ENCODE measurements around the gene IL11. TPM values are rescaled to one million over a fixed set of nuclear protein-coding genes. Genes with fewer than 3 reads are reported as not detected.

The IL11 gene
- total and polyA plus RNA-seq, 2 of the 8 experiments (the other 6 are each of a cell fraction or from before 2014, with no cell fraction given) = 1.7 to 2.8 TPM

GRCh38 chr19:55369653-55370304 is 484 bp downstream of the IL11 start (continued):
- TF ChIP-seq PHF8 (conservative IDR thresholded peaks at IDR 0.05; ENCODE audit: low read depth, low read length) (0 out of 2 replicates have a peak, but pooled peaks have one; percentile 15), E2F6 (IDR thresholded peaks at IDR 0.05) (no peak), SUZ12 (IDR thresholded peaks at IDR 0.05; ENCODE audit: low read length) (no peak), EP300 (IDR thresholded peaks at IDR 0.05; ENCODE audit: borderline replicate concordance in 1 of 2, low read depth in 2 of 2, low read length in 2 of 2) (no peak), CTBP2 (IDR thresholded peaks at IDR 0.05; ENCODE audit: borderline replicate concordance, insufficient read depth, insufficient read length, low read length) (peak; percentile 72), SIN3A (conservative IDR thresholded peaks at IDR 0.05 in 1 of 2, IDR thresholded peaks at IDR 0.05 in 1 of 2; ENCODE audit: low read depth in 1 of 2, low read length in 2 of 2) (peak in 1 of 2 experiments; percentile 54; a peak in 2 of 4 replicates), RAD21 (IDR thresholded peaks at IDR 0.05 in 1 of 2, conservative IDR thresholded peaks at IDR 0.05 in 1 of 2; ENCODE audit: low read depth in 2 of 2, low read length in 2 of 2) (no peak), KDM4A (IDR thresholded peaks at IDR 0.05; ENCODE audit: low read depth, low read length, severe bottlenecking) (peak; percentile 48)
